ENCODE data around the gene DHRS13. TPM values are rescaled to one million over a fixed set of nuclear protein-coding genes. Genes with fewer than 3 reads are reported as not detected.

The DHRS13 gene
- total and polyA plus RNA-seq, 10 of the 15 experiments (the other 5 are each of a cell fraction or from before 2014, with no cell fraction given) = 0.18 to 55.2 (median 31.3) TPM; not detected in 1

- Histone ChIP-seq H3K9me3 (replicated peaks; ENCODE audit: control insufficient read depth, insufficient read depth, low read length) (no peaks in the 10 kb centered on the region), H3K79me2 (ENCODE audit: control insufficient read depth, insufficient read depth, low read length) (peaks cover 14% of the 10 kb centered on the region), H3K27me3 (replicated peaks in 1 of 2; ENCODE audit: control insufficient read depth in 2 of 2, insufficient read depth in 2 of 2, low read length in 1 of 2) (no peaks in the 10 kb centered on the region), H3K9ac (ENCODE audit: control insufficient read depth, insufficient read depth, low read length) (no peak overlapping the region), H3K4me2 (ENCODE audit: control insufficient read depth, insufficient read depth) (no peak overlapping the region), H4K20me1 (ENCODE audit: control insufficient read depth, insufficient read depth) (no peaks in the 10 kb centered on the region), H3K4me1 (ENCODE audit: control insufficient read depth, insufficient read depth, low read length) (peaks cover 14% of the 10 kb centered on the region), H3K27ac (ENCODE audit: control insufficient read depth, insufficient read depth) (no peak overlapping the region), H3K36me3 (ENCODE audit: control insufficient read depth in 2 of 2, insufficient read depth in 2 of 2, low read length in 1 of 2) (peaks cover 2 to 3% of the 10 kb centered on the region in 2 experiments; a peak in 3 of 4 replicates), H3K4me3 (no peak overlapping the region), H2AFZ (ENCODE audit: control insufficient read depth, low read depth, low read length) (no peak overlapping the region)
- no TSS peak for BruUV-seq (replicated peaks)
- FAIRE-seq (no peak), DNase-seq (ENCODE audit: low read depth, low spot score) (no peak), ATAC-seq (no peak)
- in situ Hi-C loops (cut with MboI) = no loop called here
- RAD21 ChIA-PET (ENCODE audit: unreplicated experiment) = interaction anchor here (0.7 to 3.3 kb wide), 4 partner anchors 18 to 90 kb away, joined by 3 to 15 read pairs (median 3); partner anchors contain the start of gene DHRS13
- SMC1A ChIA-PET (ENCODE audit: uncharacterized antibody, unreplicated experiment) = no interaction called here
- POLR2A ChIA-PET = interaction anchor here (0.6 to 0.9 kb wide), 3 partner anchors 11 to 45 kb away, joined by 3 to 5 read pairs (median 3); no protein-coding TSS in a partner anchor
- TF ChIP-seq, protein P1, sequence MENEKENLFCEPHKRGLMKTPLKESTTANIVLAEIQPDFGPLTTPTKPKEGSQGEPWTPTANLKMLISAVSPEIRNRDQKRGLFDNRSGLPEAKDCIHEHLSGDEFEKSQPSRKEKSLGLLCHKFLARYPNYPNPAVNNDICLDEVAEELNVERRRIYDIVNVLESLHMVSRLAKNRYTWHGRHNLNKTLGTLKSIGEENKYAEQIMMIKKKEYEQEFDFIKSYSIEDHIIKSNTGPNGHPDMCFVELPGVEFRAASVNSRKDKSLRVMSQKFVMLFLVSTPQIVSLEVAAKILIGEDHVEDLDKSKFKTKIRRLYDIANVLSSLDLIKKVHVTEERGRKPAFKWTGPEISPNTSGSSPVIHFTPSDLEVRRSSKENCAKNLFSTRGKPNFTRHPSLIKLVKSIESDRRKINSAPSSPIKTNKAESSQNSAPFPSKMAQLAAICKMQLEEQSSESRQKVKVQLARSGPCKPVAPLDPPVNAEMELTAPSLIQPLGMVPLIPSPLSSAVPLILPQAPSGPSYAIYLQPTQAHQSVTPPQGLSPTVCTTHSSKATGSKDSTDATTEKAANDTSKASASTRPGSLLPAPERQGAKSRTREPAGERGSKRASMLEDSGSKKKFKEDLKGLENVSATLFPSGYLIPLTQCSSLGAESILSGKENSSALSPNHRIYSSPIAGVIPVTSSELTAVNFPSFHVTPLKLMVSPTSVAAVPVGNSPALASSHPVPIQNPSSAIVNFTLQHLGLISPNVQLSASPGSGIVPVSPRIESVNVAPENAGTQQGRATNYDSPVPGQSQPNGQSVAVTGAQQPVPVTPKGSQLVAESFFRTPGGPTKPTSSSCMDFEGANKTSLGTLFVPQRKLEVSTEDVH (IDR thresholded peaks at IDR 0.05; ENCODE audit: low read depth, partially characterized antibody) = no peak
- TF ChIP-seq ZNF622 (IDR thresholded peaks at IDR 0.05) (no peak), STAT3 (IDR thresholded peaks at IDR 0.05; ENCODE audit: low read depth, low read length) (no peak), BHLHE40 (IDR thresholded peaks at IDR 0.05; ENCODE audit: borderline replicate concordance in 1 of 2, low read depth in 2 of 2, low read length in 1 of 2) (no peak)
- TF ChIP-seq, protein P2, sequence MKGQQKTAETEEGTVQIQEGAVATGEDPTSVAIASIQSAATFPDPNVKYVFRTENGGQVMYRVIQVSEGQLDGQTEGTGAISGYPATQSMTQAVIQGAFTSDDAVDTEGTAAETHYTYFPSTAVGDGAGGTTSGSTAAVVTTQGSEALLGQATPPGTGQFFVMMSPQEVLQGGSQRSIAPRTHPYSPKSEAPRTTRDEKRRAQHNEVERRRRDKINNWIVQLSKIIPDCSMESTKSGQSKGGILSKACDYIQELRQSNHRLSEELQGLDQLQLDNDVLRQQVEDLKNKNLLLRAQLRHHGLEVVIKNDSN (IDR thresholded peaks at IDR 0.05; ENCODE audit: borderline replicate concordance, extremely low read length, insufficient read depth, low read depth, low read length) = no peak
- intact Hi-C loops (cut with micrococcal nuclease; ENCODE audit: unreplicated experiment) = no loop called here
- CTCF ChIA-PET = interaction anchor here (0.7 to 1.8 kb wide), 6 partner anchors 11 to 103 kb away, joined by 3 to 5 read pairs (median 4); partner anchors contain the start of genes DHRS13 and FAM222B
- WGBS (ENCODE audit: insufficient coverage, insufficient replicate concordance, low lambda C conversion rate, missing lambda C conversion rate) = 85% methylated on average over 2 of the region's 2 CpGs
These were observed 49.6 kb downstream of the DHRS13 start for GRCh38 chr17:28853295-28853694.

All from GM12878 (cell line).